ENCODE measurements around the gene ADGRD2. TPM values are rescaled to one million over a fixed set of nuclear protein-coding genes. Genes with fewer than 3 reads are reported as not detected.

Gene ADGRD2
- total RNA-seq, 3 donors from 2014 or later (not counting 1 experiment from before 2014, with no cell fraction given): not detected

GRCh38 chr9:124482431-124483031 lies 32.3 kb downstream of the ADGRD2 start:
- Mint-ChIP-seq H3K9me3 (no peaks in the 10 kb centered on the region), H3K4me1 (peaks cover 0 to 6% of the 10 kb centered on the region in 2 donors), H3K27me3 (ENCODE audit: low read depth in 2 of 2) (peaks cover 12 to 13% of the 10 kb centered on the region in 2 donors), H3K36me3 (no peaks in the 10 kb centered on the region), H3K27ac (no peak overlapping the region), H3K4me3 (no peak overlapping the region)
- TF ChIP-seq CTCF (IDR thresholded peaks at IDR 0.05): no peak
- no peak overlapping the region for H3K4me3 ChIP-seq (ENCODE audit: low read length)
- no peaks in the 10 kb centered on the region for H3K9me3 ChIP-seq (ENCODE audit: control insufficient read depth, insufficient read depth, low read length)
- ATAC-seq (no peak), DNase-seq (no peak)
- 60% methylated on average over 26 of the region's 26 CpGs for WGBS (ENCODE audit: insufficient coverage)
- no peaks in the 10 kb centered on the region for H3K36me3 ChIP-seq (ENCODE audit: control insufficient read depth, insufficient read depth, low read length)
- no peaks in the 10 kb centered on the region for H3K4me1 ChIP-seq (ENCODE audit: control insufficient read depth, insufficient read depth, low read length)
- intact Hi-C loops (cut with micrococcal nuclease): no loop called here
- H3K27ac ChIP-seq (ENCODE audit: low read length): no peak overlapping the region
- no peaks in the 10 kb centered on the region for H3K27me3 ChIP-seq (ENCODE audit: control insufficient read depth, insufficient read depth, low read length)

GRCh38 chr9:124483481-124483880 lies 33.2 kb downstream of the ADGRD2 start:
- peaks cover 7 to 8% of the 10 kb centered on the region in 2 donors for H3K27me3 Mint-ChIP-seq (ENCODE audit: low read depth in 2 of 2)
- ATAC-seq: no peak
- peaks cover 0 to 6% of the 10 kb centered on the region in 2 donors for H3K4me1 Mint-ChIP-seq
- H3K27me3 ChIP-seq (ENCODE audit: control insufficient read depth, insufficient read depth, low read length): no peaks in the 10 kb centered on the region
- H3K27ac ChIP-seq (ENCODE audit: low read length): no peak overlapping the region
- WGBS (ENCODE audit: insufficient coverage): 98% methylated on average over 9 of the region's 9 CpGs
- TF ChIP-seq CTCF (IDR thresholded peaks at IDR 0.05): no peak
- H3K27ac Mint-ChIP-seq: no peak overlapping the region
- H3K4me3 Mint-ChIP-seq: no peak overlapping the region
- no peaks in the 10 kb centered on the region for H3K9me3 Mint-ChIP-seq
- no peaks in the 10 kb centered on the region for H3K36me3 Mint-ChIP-seq
- H3K4me3 ChIP-seq (ENCODE audit: low read length): no peak overlapping the region
- no peaks in the 10 kb centered on the region for H3K9me3 ChIP-seq (ENCODE audit: control insufficient read depth, insufficient read depth, low read length)
- intact Hi-C loops (cut with micrococcal nuclease): no loop called here
- no peaks in the 10 kb centered on the region for H3K36me3 ChIP-seq (ENCODE audit: control insufficient read depth, insufficient read depth, low read length)
- no peak for DNase-seq
- H3K4me1 ChIP-seq (ENCODE audit: control insufficient read depth, insufficient read depth, low read length): no peaks in the 10 kb centered on the region

DNA sequence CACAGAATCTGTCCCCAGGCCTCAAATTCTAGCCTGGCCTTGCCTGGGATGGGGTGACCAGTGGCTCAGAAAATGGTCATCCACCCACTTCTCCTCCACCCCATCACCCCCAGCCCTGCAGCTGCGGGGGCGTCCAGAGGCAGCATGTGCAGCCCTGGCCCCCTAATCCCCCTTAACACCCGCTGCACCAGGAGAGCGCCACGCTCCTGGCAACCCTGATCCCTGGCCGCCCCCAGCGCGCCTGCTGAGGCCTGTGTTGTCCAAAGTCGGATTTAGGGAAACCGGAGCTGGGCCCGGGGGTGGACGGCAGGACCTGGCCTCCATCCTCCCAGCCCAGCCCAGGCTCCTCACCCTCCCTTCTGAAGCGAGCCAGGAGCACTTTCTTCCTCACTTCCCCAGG lies 35.0 kb downstream of the ADGRD2 start:
- no peak overlapping the region for H3K4me3 Mint-ChIP-seq
- H3K27ac ChIP-seq (ENCODE audit: low read length): no peak overlapping the region
- no peak overlapping the region for H3K27ac Mint-ChIP-seq
- H3K9me3 ChIP-seq (ENCODE audit: control insufficient read depth, insufficient read depth, low read length): no peaks in the 10 kb centered on the region
- no peak for TF ChIP-seq CTCF (IDR thresholded peaks at IDR 0.05)
- no peak overlapping the region for H3K4me3 ChIP-seq (ENCODE audit: low read length)
- peaks cover 2 to 5% of the 10 kb centered on the region in 2 donors for H3K27me3 Mint-ChIP-seq (ENCODE audit: low read depth in 2 of 2)
- no peaks in the 10 kb centered on the region for H3K9me3 Mint-ChIP-seq
- peaks cover 0 to 4% of the 10 kb centered on the region in 2 donors for H3K4me1 Mint-ChIP-seq
- no peaks in the 10 kb centered on the region for H3K27me3 ChIP-seq (ENCODE audit: control insufficient read depth, insufficient read depth, low read length)
- H3K36me3 ChIP-seq (ENCODE audit: control insufficient read depth, insufficient read depth, low read length): no peaks in the 10 kb centered on the region
- ATAC-seq: no peak
- no peak for DNase-seq
- no peaks in the 10 kb centered on the region for H3K4me1 ChIP-seq (ENCODE audit: control insufficient read depth, insufficient read depth, low read length)
- WGBS (ENCODE audit: insufficient coverage): 90% methylated on average over 12 of the region's 13 CpGs
- no peaks in the 10 kb centered on the region for H3K36me3 Mint-ChIP-seq
- intact Hi-C loops (cut with micrococcal nuclease): no loop called here

GRCh38 chr9:124485936-124486335 lies 35.7 kb downstream of the ADGRD2 start:
- WGBS (ENCODE audit: insufficient coverage): 74% methylated on average over 15 of the region's 15 CpGs
- no peak overlapping the region for H3K4me3 Mint-ChIP-seq
- Histone ChIP-seq H3K27me3 (ENCODE audit: control insufficient read depth, insufficient read depth, low read length) (no peaks in the 10 kb centered on the region), H3K9me3 (ENCODE audit: control insufficient read depth, insufficient read depth, low read length) (no peaks in the 10 kb centered on the region), H3K4me3 (ENCODE audit: low read length) (no peak overlapping the region), H3K36me3 (ENCODE audit: control insufficient read depth, insufficient read depth, low read length) (no peaks in the 10 kb centered on the region), H3K4me1 (ENCODE audit: control insufficient read depth, insufficient read depth, low read length) (no peaks in the 10 kb centered on the region), H3K27ac (ENCODE audit: low read length) (no peak overlapping the region)
- no peaks in the 10 kb centered on the region for H3K4me1 Mint-ChIP-seq
- TF ChIP-seq CTCF (IDR thresholded peaks at IDR 0.05): no peak
- DNase-seq (no peak), ATAC-seq (no peak)
- peaks cover 2 to 5% of the 10 kb centered on the region in 2 donors for H3K27me3 Mint-ChIP-seq (ENCODE audit: low read depth in 2 of 2)
- no peaks in the 10 kb centered on the region for H3K36me3 Mint-ChIP-seq
- H3K27ac Mint-ChIP-seq: no peak overlapping the region
- intact Hi-C loops (cut with micrococcal nuclease): no loop called here
- no peaks in the 10 kb centered on the region for H3K9me3 Mint-ChIP-seq
